Measurements from ENCODE around the gene SLC6A11. TPM values are rescaled to one million over a fixed set of nuclear protein-coding genes. Genes with fewer than 3 reads are reported as not detected.

Gene SLC6A11
- total RNA-seq, 4 donors from 2014 or later = 0.21 to 1.4 TPM; not detected in 2

- H3K27me3 ChIP-seq = no peaks in the 10 kb centered on the region
- intact Hi-C loops (cut with DNase I; ENCODE audit: low total_unique reads) = no loop called here
- no peak for DNase-seq
- no peaks in the 10 kb centered on the region for H3K4me1 ChIP-seq
- no peak for TF ChIP-seq CTCF (IDR thresholded peaks at IDR 0.05)
- no peak for TF ChIP-seq POLR2A (IDR thresholded peaks at IDR 0.05)
- no peaks in the 10 kb centered on the region for H3K36me3 ChIP-seq
- no peak overlapping the region for H3K27ac ChIP-seq
- H3K4me3 ChIP-seq = no peak overlapping the region
- no peaks in the 10 kb centered on the region for H3K9me3 ChIP-seq
These were observed 36.2 kb downstream of the SLC6A11 start for GRCh38 chr3:10852066-10852808.

- Histone ChIP-seq H3K27me3 (no peaks in the 10 kb centered on the region), H3K9me3 (no peaks in the 10 kb centered on the region), H3K4me1 (no peaks in the 10 kb centered on the region), H3K4me3 (no peak overlapping the region), H3K36me3 (no peaks in the 10 kb centered on the region), H3K27ac (no peak overlapping the region)
- TF ChIP-seq CTCF (IDR thresholded peaks at IDR 0.05) (no peak), POLR2A (IDR thresholded peaks at IDR 0.05) (no peak)
- intact Hi-C loops (cut with DNase I; ENCODE audit: low total_unique reads) = no loop called here
- DNase-seq = no peak
These were observed 39.2 kb downstream of the SLC6A11 start for GRCh38 chr3:10855083-10855870.

DNA sequence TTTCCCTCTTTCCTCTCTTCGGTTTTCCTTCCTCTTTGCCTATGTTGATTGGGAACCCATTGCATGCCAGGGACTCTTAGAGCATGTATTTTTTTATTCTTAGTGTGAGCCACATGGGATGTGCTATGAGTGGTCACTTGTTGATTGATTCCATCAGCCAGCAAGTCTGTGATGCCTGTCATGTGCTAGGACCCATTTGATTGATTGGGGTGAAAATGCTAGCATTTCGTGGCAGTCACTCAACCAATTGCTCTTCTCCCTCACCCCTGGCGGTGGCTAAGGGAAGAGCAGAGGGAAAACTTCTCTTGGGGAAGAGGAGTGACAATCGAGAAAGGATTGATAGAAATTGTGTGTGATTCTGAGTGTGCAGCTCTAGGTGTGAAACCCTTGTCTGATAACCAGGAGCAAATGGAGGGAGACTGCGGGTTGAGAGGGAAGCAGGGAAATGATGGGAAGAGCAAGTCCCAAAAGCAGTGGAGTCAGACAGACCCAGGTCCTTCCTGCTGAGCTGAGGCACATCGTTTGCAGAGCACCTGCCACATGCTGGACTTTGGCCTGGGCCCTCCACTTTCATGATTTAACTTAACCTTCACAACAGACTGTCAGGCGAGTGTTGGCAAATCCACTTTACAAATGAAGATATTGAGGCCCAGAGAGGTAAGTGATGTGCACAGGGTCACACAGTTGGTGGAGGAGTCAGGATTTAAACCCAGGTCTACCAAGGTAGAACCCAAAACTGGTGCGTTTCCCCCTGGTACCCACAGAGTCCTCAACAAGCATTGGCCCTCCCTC, 40.0 kb downstream of the SLC6A11 start:
- Histone ChIP-seq H3K36me3 (no peaks in the 10 kb centered on the region), H3K9me3 (no peaks in the 10 kb centered on the region), H3K27me3 (no peaks in the 10 kb centered on the region), H3K27ac (no peak overlapping the region), H3K4me3 (no peak overlapping the region), H3K4me1 (no peaks in the 10 kb centered on the region)
- DNase-seq = no peak
- TF ChIP-seq CTCF (IDR thresholded peaks at IDR 0.05) (no peak), POLR2A (IDR thresholded peaks at IDR 0.05) (no peak)
- intact Hi-C loops (cut with DNase I; ENCODE audit: low total_unique reads) = no loop called here

GRCh38 chr3:10857235-10857634, 41.2 kb downstream of the SLC6A11 start:
- Histone ChIP-seq H3K4me3 (no peak overlapping the region), H3K36me3 (no peaks in the 10 kb centered on the region), H3K27me3 (no peaks in the 10 kb centered on the region), H3K27ac (no peak overlapping the region), H3K4me1 (no peaks in the 10 kb centered on the region), H3K9me3 (no peaks in the 10 kb centered on the region)
- TF ChIP-seq CTCF (IDR thresholded peaks at IDR 0.05) (no peak), POLR2A (IDR thresholded peaks at IDR 0.05) (no peak)
- intact Hi-C loops (cut with DNase I; ENCODE audit: low total_unique reads) = no loop called here
- DNase-seq = no peak

Measured in uterus (tissue), 4 donors.